Measurements from ENCODE around the gene ENOPH1. TPM values are rescaled to one million over a fixed set of nuclear protein-coding genes. Genes with fewer than 3 reads are reported as not detected.
"Not testable (repeated sequence)": the region's sequence is repeated elsewhere in the genome, so short reads cannot be mapped to it uniquely, and the experiment has no call there.

The ENOPH1 gene
- total RNA-seq, 1 experiment from 2014 or later: 67.6 TPM

DNA sequence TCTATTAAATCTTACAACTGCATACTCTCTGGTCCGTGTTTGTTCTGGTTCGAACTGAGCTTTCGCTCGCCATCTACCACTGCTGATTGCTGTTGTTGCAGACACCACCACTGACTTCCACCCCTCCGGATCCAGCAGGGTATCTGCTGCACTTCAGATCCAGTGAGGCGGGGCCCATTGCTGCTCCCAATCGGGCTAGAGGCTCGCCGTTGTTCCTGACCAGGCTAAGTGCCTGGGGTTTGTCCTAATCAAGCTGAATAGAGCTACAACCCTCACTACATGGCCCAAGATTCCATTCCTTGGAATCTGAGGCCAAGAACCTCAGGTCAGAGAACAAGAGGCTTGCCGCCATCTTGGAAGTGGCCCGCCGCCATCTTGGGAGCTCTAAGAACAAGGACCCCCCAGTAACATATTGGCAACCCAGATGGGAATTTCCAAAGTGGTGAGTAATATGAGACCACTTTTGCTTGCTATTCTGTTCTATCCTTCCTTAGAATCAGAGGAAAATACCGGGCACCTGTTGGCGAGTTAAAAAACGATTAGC, 43.3 kb downstream of the ENOPH1 start:
- Histone ChIP-seq H3K9me3 (no peaks in the 10 kb centered on the region), H3K36me3 (ENCODE audit: control insufficient read depth, insufficient read depth, low read length) (no peaks in the 10 kb centered on the region), H3K4me3 (ENCODE audit: low read depth, low read length) (no peak overlapping the region), H3K4me1 (peaks cover 5% of the 10 kb centered on the region), H3K27me3 (replicated peaks; ENCODE audit: control insufficient read depth, insufficient read depth, low read length) (no peaks in the 10 kb centered on the region)
- peaks cover 16% of the 10 kb centered on the region for H3K36me3 Mint-ChIP-seq (ENCODE audit: insufficient read depth, unreplicated experiment)
- H3K4me1 Mint-ChIP-seq (ENCODE audit: low read depth, unreplicated experiment): peaks cover 6% of the 10 kb centered on the region
- TF ChIP-seq, protein P1, sequence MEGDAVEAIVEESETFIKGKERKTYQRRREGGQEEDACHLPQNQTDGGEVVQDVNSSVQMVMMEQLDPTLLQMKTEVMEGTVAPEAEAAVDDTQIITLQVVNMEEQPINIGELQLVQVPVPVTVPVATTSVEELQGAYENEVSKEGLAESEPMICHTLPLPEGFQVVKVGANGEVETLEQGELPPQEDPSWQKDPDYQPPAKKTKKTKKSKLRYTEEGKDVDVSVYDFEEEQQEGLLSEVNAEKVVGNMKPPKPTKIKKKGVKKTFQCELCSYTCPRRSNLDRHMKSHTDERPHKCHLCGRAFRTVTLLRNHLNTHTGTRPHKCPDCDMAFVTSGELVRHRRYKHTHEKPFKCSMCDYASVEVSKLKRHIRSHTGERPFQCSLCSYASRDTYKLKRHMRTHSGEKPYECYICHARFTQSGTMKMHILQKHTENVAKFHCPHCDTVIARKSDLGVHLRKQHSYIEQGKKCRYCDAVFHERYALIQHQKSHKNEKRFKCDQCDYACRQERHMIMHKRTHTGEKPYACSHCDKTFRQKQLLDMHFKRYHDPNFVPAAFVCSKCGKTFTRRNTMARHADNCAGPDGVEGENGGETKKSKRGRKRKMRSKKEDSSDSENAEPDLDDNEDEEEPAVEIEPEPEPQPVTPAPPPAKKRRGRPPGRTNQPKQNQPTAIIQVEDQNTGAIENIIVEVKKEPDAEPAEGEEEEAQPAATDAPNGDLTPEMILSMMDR (IDR thresholded peaks at IDR 0.05; ENCODE audit: insufficient read depth in 1 of 2, low read depth in 1 of 2, low read length in 1 of 2, severe bottlenecking in 1 of 2, unreplicated experiment in 1 of 2): no peak
- H3K27ac Mint-ChIP-seq (ENCODE audit: unreplicated experiment): no peak overlapping the region
- ChIA-PET CTCF (no interaction called here), POLR2A (no interaction called here)
- intact Hi-C loops (cut with micrococcal nuclease; ENCODE audit: unreplicated experiment): no loop called here
- no peaks in the 10 kb centered on the region for H3K27me3 Mint-ChIP-seq (ENCODE audit: insufficient read depth, unreplicated experiment)
- no peaks in the 10 kb centered on the region for H3K9me3 Mint-ChIP-seq (ENCODE audit: unreplicated experiment)
- H3K4me3 Mint-ChIP-seq (ENCODE audit: unreplicated experiment): no peak overlapping the region
- BruUV-seq (replicated peaks): no TSS peak
- DNase-seq: no peak

DNA sequence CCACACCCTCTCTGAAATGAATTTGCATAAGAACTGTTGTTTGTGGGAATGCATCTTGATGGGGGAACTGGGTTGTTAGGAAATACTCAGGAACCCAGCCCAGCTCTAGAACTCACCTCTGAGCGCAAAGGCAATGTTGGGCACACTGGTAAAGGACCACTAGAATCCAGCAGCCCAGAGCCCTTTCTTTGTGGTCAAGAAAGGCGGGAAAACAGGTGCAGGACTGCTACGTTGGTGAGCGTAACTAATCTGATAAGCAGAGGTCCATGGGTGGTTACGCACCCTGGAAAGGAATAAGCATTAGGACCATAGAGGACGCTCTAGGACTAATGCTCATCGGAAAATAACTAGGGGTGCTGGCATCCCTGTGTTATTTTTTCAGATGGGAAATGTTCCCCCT, 45.5 kb downstream of the ENOPH1 start:
- intact Hi-C loops (cut with micrococcal nuclease; ENCODE audit: unreplicated experiment): loop anchor here (2.0 kb wide), 1 partner anchor 49 kb away; no protein-coding TSS in a partner anchor
- DNase-seq; H3K27ac Mint-ChIP-seq (ENCODE audit: unreplicated experiment); H3K9me3 ChIP-seq; H3K4me1 ChIP-seq; POLR2A ChIA-PET; H3K4me3 Mint-ChIP-seq (ENCODE audit: unreplicated experiment); H3K4me3 ChIP-seq (ENCODE audit: low read depth, low read length); CTCF ChIA-PET; H3K4me1 Mint-ChIP-seq (ENCODE audit: low read depth, unreplicated experiment); H3K27me3 ChIP-seq (replicated peaks; ENCODE audit: control insufficient read depth, insufficient read depth, low read length); H3K9me3 Mint-ChIP-seq (ENCODE audit: unreplicated experiment); H3K27me3 Mint-ChIP-seq (ENCODE audit: insufficient read depth, unreplicated experiment); BruUV-seq (replicated peaks); H3K36me3 ChIP-seq (ENCODE audit: control insufficient read depth, insufficient read depth, low read length): not testable (repeated sequence)
- H3K36me3 Mint-ChIP-seq (ENCODE audit: insufficient read depth, unreplicated experiment): peaks cover 12% of the 10 kb centered on the region

DNA sequence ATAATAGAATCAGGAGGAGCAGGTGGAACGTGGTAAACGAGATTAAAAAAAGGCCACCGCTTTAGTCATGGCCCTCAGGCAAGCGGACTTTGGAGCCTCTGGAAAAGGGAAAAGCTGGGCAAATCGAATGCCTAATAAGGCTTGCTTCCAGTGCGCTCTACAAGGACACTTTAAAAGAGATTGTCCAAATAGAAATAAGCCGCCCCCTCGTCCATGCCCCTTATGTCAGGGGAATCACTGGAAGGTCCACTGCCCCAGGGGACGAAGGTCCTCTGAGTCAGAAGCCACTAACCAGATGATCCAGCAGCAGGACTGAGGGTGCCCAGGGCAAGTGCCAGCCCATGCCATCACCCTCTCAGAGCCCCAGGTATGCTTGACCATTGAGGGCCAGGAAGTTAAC, 47.1 kb downstream of the ENOPH1 start:
- peaks cover 12% of the 10 kb centered on the region for H3K36me3 Mint-ChIP-seq (ENCODE audit: insufficient read depth, unreplicated experiment)
- DNase-seq: peak; percentile 67 to 71
- H3K4me1 ChIP-seq; H3K4me1 Mint-ChIP-seq (ENCODE audit: low read depth, unreplicated experiment); H3K27me3 ChIP-seq (replicated peaks; ENCODE audit: control insufficient read depth, insufficient read depth, low read length); H3K4me3 ChIP-seq (ENCODE audit: low read depth, low read length); BruUV-seq (replicated peaks); H3K27ac Mint-ChIP-seq (ENCODE audit: unreplicated experiment); H3K27me3 Mint-ChIP-seq (ENCODE audit: insufficient read depth, unreplicated experiment); POLR2A ChIA-PET; H3K9me3 ChIP-seq; H3K36me3 ChIP-seq (ENCODE audit: control insufficient read depth, insufficient read depth, low read length); H3K9me3 Mint-ChIP-seq (ENCODE audit: unreplicated experiment); H3K4me3 Mint-ChIP-seq (ENCODE audit: unreplicated experiment); CTCF ChIA-PET: not testable (repeated sequence)
- intact Hi-C loops (cut with micrococcal nuclease; ENCODE audit: unreplicated experiment): loop anchor here (2.0 kb wide), 1 partner anchor 47 kb away; no protein-coding TSS in a partner anchor

DNA sequence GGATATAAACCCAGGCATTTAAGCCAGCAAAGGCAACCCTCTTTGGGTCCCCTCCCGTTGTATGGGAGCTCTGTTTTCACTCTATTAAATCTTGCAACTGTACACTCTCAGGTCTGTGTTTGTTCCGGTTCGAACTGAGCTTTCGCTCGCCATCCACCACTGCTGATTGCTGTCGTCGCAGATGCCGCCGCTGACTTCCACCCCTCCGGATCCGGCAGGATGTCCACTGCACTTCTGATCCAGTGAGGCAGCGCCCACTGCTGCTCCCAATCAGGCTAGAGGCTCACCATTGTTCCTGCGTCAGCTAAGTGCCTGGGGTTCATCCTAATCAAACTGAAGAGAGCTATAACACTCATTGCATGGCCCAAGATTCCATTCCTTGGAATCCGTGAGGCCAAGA, 49.2 kb downstream of the ENOPH1 start:
- ChIA-PET POLR2A (no interaction called here), CTCF (no interaction called here)
- peaks cover 5% of the 10 kb centered on the region for H3K4me1 ChIP-seq
- no peak for DNase-seq
- no peaks in the 10 kb centered on the region for H3K27me3 ChIP-seq (replicated peaks; ENCODE audit: control insufficient read depth, insufficient read depth, low read length)
- intact Hi-C loops (cut with micrococcal nuclease; ENCODE audit: unreplicated experiment): no loop called here
- no peak overlapping the region for H3K4me3 Mint-ChIP-seq (ENCODE audit: unreplicated experiment)
- no peaks in the 10 kb centered on the region for H3K9me3 ChIP-seq
- H3K36me3 Mint-ChIP-seq (ENCODE audit: insufficient read depth, unreplicated experiment): peaks cover 6% of the 10 kb centered on the region
- H3K27me3 Mint-ChIP-seq (ENCODE audit: insufficient read depth, unreplicated experiment): no peaks in the 10 kb centered on the region
- H3K9me3 Mint-ChIP-seq (ENCODE audit: unreplicated experiment): no peaks in the 10 kb centered on the region
- no peaks in the 10 kb centered on the region for H3K36me3 ChIP-seq (ENCODE audit: control insufficient read depth, insufficient read depth, low read length)
- TF ChIP-seq, protein P1 (IDR thresholded peaks at IDR 0.05; ENCODE audit: insufficient read depth in 1 of 2, low read depth in 1 of 2, low read length in 1 of 2, severe bottlenecking in 1 of 2, unreplicated experiment in 1 of 2): no peak
- no TSS peak for BruUV-seq (replicated peaks)
- peaks cover 6% of the 10 kb centered on the region for H3K4me1 Mint-ChIP-seq (ENCODE audit: low read depth, unreplicated experiment)
- H3K4me3 ChIP-seq (ENCODE audit: low read depth, low read length): no peak overlapping the region
- no peak overlapping the region for H3K27ac Mint-ChIP-seq (ENCODE audit: unreplicated experiment)
